GM23338 (cell line): ENCODE measurements around the gene SUCLG2.

Experiments used
- CREB1 ChIP-seq: fragments of 250-450 bp; sonication (Bioruptor Pico); IDR thresholded peaks from 2 replicates; pipeline ENCODE4 v1.5.0; 2020; ENCODE audit warnings: low read depth, mild to moderate bottlenecking, moderate library complexity
- CTCF ChIP-seq, 2 experiments: fragments of 200-600 bp in 1 of 2; sonication (generic) in 1 of 2; conservative IDR thresholded peaks; 2 replicates each; pipeline versions ENCODE4 v1.5.1 to v1.6.1; 2016 to 2017; ENCODE audit warnings: antibody characterized with exemption in 2 of 2, low read depth in 2 of 2, mild to moderate bottlenecking in 2 of 2, moderate library complexity in 1 of 2
- EZH2 ChIP-seq: fragments of 200-600 bp; sonication (generic); IDR thresholded peaks from one replicate; pipeline ENCODE4 v1.8.0; 2017; ENCODE audit warnings: antibody characterized with exemption, mild to moderate bottlenecking, low read depth; ENCODE audit not compliant: unreplicated experiment
- JUNB ChIP-seq: IDR thresholded peaks from one replicate; pipeline ENCODE4 v1.6.1; 2016; ENCODE audit warnings: antibody characterized with exemption; ENCODE audit not compliant: unreplicated experiment
- REST ChIP-seq: IDR thresholded peaks from one replicate; pipeline ENCODE4 v1.6.1; 2018; ENCODE audit warnings: antibody characterized with exemption; ENCODE audit not compliant: unreplicated experiment

- TF ChIP-seq REST = no peak
- no peak for TF ChIP-seq CTCF (conservative IDR thresholded peaks at IDR 0.05; ENCODE audit: low read depth in 2 of 2)
- TF ChIP-seq EZH2 = no peak
- TF ChIP-seq JUNB = no peak
- TF ChIP-seq CREB1 = no peak
These were observed 181.7 kb downstream of the SUCLG2 start for GRCh38 chr3:67472674-67473201.
